Measurements from ENCODE around the gene NRP2. TPM values are rescaled to one million over a fixed set of nuclear protein-coding genes. Genes with fewer than 3 reads are reported as not detected.

NRP2 gene
- total and polyA plus RNA-seq, 7 experiments from 2014 or later, result 0.35 to 23.7 (median 1.4) TPM

DNA sequence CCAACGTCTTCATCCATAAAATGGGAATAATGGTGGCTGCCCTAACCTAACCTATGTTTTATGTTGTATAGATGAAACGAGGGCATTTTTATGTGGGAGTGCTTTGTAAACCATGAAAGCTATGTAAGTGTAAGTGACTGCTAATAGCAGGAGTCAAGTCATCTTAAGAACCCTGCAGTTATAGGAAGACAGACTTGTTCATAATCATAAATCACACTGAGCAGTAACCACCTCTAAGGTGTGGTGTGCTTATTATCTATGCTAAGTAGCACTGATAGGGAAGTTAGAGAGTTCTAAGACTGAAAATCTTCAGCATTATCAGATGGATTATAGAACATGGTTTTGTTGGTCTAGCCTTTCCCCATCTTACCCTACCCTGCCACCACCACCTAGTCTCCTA lies 24.2 kb upstream of the NRP2 start:
- H3K27ac ChIP-seq (ENCODE audit: low read depth, low read length), result no peak overlapping the region
- CTCF ChIA-PET, result no interaction called here
- ATAC-seq (no peak), DNase-seq (no peak)
- H3K4me3 ChIP-seq (ENCODE audit: low read length), result no peak overlapping the region
- H3K9me3 ChIP-seq (ENCODE audit: control insufficient read depth in 2 of 3, low read length in 3 of 3), result no peaks in the 10 kb centered on the region
- POLR2A ChIA-PET, result no interaction called here
- Mint-ChIP-seq H3K27ac (no peak overlapping the region), H3K4me1 (peaks cover 10 to 28% (median 19%) of the 10 kb centered on the region in 7 donors), H3K9me3 (peaks cover 0 to 3% (median 0%) of the 10 kb centered on the region in 11 donors), H3K4me3 (no peak overlapping the region), H3K36me3 (peaks cover 0 to 6% (median 0%) of the 10 kb centered on the region in 5 donors), H3K27me3 (peaks cover 0 to 4% (median 0%) of the 10 kb centered on the region in 5 donors)
- H3K4me1 ChIP-seq (ENCODE audit: control insufficient read depth in 2 of 2, insufficient read depth in 2 of 2, low read length in 2 of 2), result peaks cover 0 to 13% of the 10 kb centered on the region in 2 donors
- no peaks in the 10 kb centered on the region for H3K36me3 ChIP-seq (ENCODE audit: control insufficient read depth in 2 of 3, insufficient read depth in 3 of 3, low read length in 3 of 3)
- intact Hi-C loops (cut with micrococcal nuclease), result no loop called here
- no peaks in the 10 kb centered on the region for H3K27me3 ChIP-seq (ENCODE audit: control insufficient read depth in 2 of 2, insufficient read depth in 2 of 2, low read length in 2 of 2)

DNA sequence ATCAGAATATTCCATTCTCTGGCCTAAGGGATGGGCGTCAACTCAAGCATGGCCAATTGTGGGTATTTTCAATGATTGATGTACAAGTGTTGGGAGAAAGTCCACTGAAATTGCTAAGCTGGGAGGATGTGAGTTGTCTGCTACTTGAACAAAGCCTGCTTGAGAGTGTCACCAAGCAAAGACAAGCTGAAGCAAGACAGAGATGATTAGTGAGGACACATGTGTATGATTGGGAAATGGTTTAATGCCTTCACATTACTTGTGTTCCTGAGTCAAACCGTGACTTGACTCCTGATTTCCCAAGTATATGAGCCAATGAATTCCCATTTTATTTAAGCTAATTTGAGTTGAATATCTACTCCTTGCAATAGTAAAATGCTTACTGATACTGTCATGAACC lies 23.7 kb upstream of the NRP2 start:
- Mint-ChIP-seq H3K27ac (no peak overlapping the region), H3K36me3 (peaks cover 0 to 6% (median 0%) of the 10 kb centered on the region in 5 donors), H3K9me3 (peaks cover 0 to 3% (median 0%) of the 10 kb centered on the region in 11 donors), H3K4me1 (peaks cover 10 to 31% (median 19%) of the 10 kb centered on the region in 7 donors), H3K4me3 (no peak overlapping the region), H3K27me3 (peaks cover 0 to 4% (median 0%) of the 10 kb centered on the region in 5 donors)
- Histone ChIP-seq H3K36me3 (ENCODE audit: control insufficient read depth in 2 of 3, insufficient read depth in 3 of 3, low read length in 3 of 3) (no peaks in the 10 kb centered on the region), H3K4me1 (ENCODE audit: control insufficient read depth in 2 of 2, insufficient read depth in 2 of 2, low read length in 2 of 2) (peaks cover 0 to 13% of the 10 kb centered on the region in 2 donors), H3K9me3 (ENCODE audit: control insufficient read depth in 2 of 3, low read length in 3 of 3) (no peaks in the 10 kb centered on the region), H3K27me3 (ENCODE audit: control insufficient read depth in 2 of 2, insufficient read depth in 2 of 2, low read length in 2 of 2) (no peaks in the 10 kb centered on the region), H3K4me3 (ENCODE audit: low read length) (no peak overlapping the region), H3K27ac (ENCODE audit: low read depth, low read length) (no peak overlapping the region)
- intact Hi-C loops (cut with micrococcal nuclease), result no loop called here
- DNase-seq (no peak), ATAC-seq (no peak)
- ChIA-PET POLR2A (no interaction called here), CTCF (no interaction called here)

DNA sequence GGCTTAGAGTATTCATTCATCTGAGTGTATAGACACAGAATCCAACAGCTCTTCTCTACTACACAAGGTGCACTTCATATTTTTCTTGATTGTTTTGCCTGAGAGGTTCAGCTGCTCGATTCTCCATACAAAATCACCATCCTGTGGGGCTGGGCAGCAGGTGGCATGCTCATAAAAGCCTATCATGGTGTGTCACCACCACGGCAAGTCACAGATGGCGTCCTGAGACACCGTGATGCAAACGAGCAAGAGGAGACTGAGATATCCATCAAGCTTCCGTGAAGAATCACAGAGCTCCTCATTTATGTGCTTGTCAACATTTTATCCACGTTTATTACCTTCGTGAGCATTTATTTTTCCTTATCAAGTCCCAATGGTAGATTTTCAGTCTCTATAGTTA lies 22.4 kb upstream of the NRP2 start:
- ChIA-PET POLR2A (interaction anchor here (0.9 kb wide), 1 partner anchor 9 kb away, joined by 4 read pairs; no protein-coding TSS in a partner anchor), CTCF (no interaction called here)
- Mint-ChIP-seq H3K27ac (peak overlapping the region in 3 of 9 donors; percentile 3 to 67 (median 37)), H3K4me3 (peak overlapping the region in 8 of 10 donors; percentile 25 to 62 (median 50)), H3K27me3 (peaks cover 0 to 4% (median 0%) of the 10 kb centered on the region in 5 donors), H3K9me3 (peaks cover 0 to 4% (median 0%) of the 10 kb centered on the region in 11 donors), H3K36me3 (peaks cover 0 to 11% (median 0%) of the 10 kb centered on the region in 5 donors), H3K4me1 (peaks cover 10 to 39% (median 19%) of the 10 kb centered on the region in 7 donors)
- Histone ChIP-seq H3K4me1 (ENCODE audit: control insufficient read depth in 2 of 2, insufficient read depth in 2 of 2, low read length in 2 of 2) (peaks cover 0 to 13% of the 10 kb centered on the region in 2 donors), H3K4me3 (ENCODE audit: low read length) (no peak overlapping the region), H3K9me3 (ENCODE audit: control insufficient read depth in 2 of 3, low read length in 3 of 3) (no peaks in the 10 kb centered on the region), H3K36me3 (ENCODE audit: control insufficient read depth in 2 of 3, insufficient read depth in 3 of 3, low read length in 3 of 3) (no peaks in the 10 kb centered on the region), H3K27me3 (ENCODE audit: control insufficient read depth in 2 of 2, insufficient read depth in 2 of 2, low read length in 2 of 2) (no peaks in the 10 kb centered on the region), H3K27ac (ENCODE audit: low read depth, low read length) (no peak overlapping the region)
- ATAC-seq (no peak), DNase-seq (no peak)
- intact Hi-C loops (cut with micrococcal nuclease), result no loop called here

DNA sequence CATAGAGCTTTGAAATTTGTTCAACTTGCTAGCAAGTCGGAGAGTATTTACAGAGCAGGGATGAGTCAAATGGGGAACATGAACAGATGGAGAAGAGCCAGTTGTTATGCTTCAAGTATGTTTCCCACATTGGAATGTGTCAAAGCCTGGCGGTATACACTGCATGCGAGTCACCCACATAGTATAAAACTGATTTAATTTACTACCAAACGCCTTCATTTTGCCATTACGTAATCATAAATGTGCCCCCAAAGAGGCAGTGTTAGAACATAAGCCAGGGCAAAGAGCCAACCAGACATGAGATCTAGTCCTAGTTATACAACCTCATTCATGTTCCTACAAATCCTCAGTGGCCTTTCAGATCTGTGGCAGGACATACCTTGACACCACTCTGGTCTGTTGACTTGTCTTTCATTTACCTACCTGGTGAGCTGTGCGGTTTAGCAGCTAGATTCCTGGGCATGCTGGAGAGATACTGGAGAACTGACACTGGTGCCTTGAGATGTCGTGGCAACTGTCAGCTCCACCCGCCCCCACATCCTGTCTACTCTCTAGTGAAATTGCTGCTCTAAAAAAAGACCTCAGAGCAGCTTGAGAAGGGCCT lies 21.7 kb upstream of the NRP2 start:
- Histone ChIP-seq H3K27ac (ENCODE audit: low read depth, low read length) (no peak overlapping the region), H3K27me3 (ENCODE audit: control insufficient read depth in 2 of 2, insufficient read depth in 2 of 2, low read length in 2 of 2) (no peaks in the 10 kb centered on the region), H3K9me3 (ENCODE audit: control insufficient read depth in 2 of 3, low read length in 3 of 3) (no peaks in the 10 kb centered on the region), H3K4me3 (ENCODE audit: low read length) (no peak overlapping the region), H3K36me3 (ENCODE audit: control insufficient read depth in 2 of 3, insufficient read depth in 3 of 3, low read length in 3 of 3) (no peaks in the 10 kb centered on the region), H3K4me1 (ENCODE audit: control insufficient read depth in 2 of 2, insufficient read depth in 2 of 2, low read length in 2 of 2) (peaks cover 0 to 13% of the 10 kb centered on the region in 2 donors)
- peak overlapping the region in 8 of 9 donors; percentile 3 to 70 (median 38) for H3K27ac Mint-ChIP-seq
- ChIA-PET CTCF (no interaction called here), POLR2A (interaction anchor here (0.9 kb wide), 1 partner anchor 9 kb away, joined by 4 read pairs; no protein-coding TSS in a partner anchor)
- H3K9me3 Mint-ChIP-seq, result peaks cover 0 to 4% (median 0%) of the 10 kb centered on the region in 11 donors
- H3K4me1 Mint-ChIP-seq, result peaks cover 10 to 40% (median 19%) of the 10 kb centered on the region in 7 donors
- H3K36me3 Mint-ChIP-seq, result peaks cover 0 to 10% (median 0%) of the 10 kb centered on the region in 5 donors
- peak overlapping the region; percentile 5 to 66 (median 50) for H3K4me3 Mint-ChIP-seq
- peak; percentile 64 for ATAC-seq
- no peaks in the 10 kb centered on the region for H3K27me3 Mint-ChIP-seq
- intact Hi-C loops (cut with micrococcal nuclease), result no loop called here
- DNase-seq, result peak in 7 of 9 donors; percentile 12 to 50 (median 42)

DNA sequence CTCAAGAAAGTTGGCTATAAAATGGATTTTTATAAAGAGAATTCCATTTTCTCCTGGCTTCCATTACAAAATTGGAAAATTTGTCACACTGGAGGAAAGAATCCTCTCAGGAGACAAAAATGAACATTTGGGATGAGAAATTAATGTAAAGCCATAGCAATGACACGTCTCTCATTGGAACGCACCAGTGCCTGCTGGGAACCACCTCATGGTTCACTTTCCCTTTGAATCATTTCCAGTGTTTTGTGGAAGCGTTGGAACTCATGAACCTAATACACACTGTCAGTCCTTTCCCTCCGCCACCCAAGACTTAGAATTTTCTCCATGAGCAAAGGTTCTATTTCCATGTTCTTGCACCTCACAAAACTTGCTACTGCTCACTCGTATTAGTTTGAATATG lies 21.0 kb upstream of the NRP2 start:
- Mint-ChIP-seq H3K27ac (peak overlapping the region in 2 of 9 donors; percentile 37 to 67), H3K4me3 (peak overlapping the region in 6 of 10 donors; percentile 33 to 66 (median 53)), H3K36me3 (peaks cover 0 to 11% (median 0%) of the 10 kb centered on the region in 5 donors), H3K4me1 (peaks cover 10 to 45% (median 19%) of the 10 kb centered on the region in 7 donors), H3K27me3 (no peaks in the 10 kb centered on the region), H3K9me3 (peaks cover 0 to 5% (median 0%) of the 10 kb centered on the region in 11 donors)
- Histone ChIP-seq H3K36me3 (ENCODE audit: control insufficient read depth in 2 of 3, insufficient read depth in 3 of 3, low read length in 3 of 3) (no peaks in the 10 kb centered on the region), H3K4me1 (ENCODE audit: control insufficient read depth in 2 of 2, insufficient read depth in 2 of 2, low read length in 2 of 2) (peaks cover 0 to 13% of the 10 kb centered on the region in 2 donors), H3K9me3 (ENCODE audit: control insufficient read depth in 2 of 3, low read length in 3 of 3) (no peaks in the 10 kb centered on the region), H3K27ac (ENCODE audit: low read depth, low read length) (no peak overlapping the region), H3K4me3 (ENCODE audit: low read length) (no peak overlapping the region), H3K27me3 (ENCODE audit: control insufficient read depth in 2 of 2, insufficient read depth in 2 of 2, low read length in 2 of 2) (no peaks in the 10 kb centered on the region)
- ChIA-PET CTCF (interaction anchor here (3.1 kb wide), 1 partner anchor 14 kb away, joined by 9 read pairs; no protein-coding TSS in a partner anchor), POLR2A (no interaction called here)
- DNase-seq, result no peak
- no peak for ATAC-seq
- intact Hi-C loops (cut with micrococcal nuclease), result no loop called here

DNA sequence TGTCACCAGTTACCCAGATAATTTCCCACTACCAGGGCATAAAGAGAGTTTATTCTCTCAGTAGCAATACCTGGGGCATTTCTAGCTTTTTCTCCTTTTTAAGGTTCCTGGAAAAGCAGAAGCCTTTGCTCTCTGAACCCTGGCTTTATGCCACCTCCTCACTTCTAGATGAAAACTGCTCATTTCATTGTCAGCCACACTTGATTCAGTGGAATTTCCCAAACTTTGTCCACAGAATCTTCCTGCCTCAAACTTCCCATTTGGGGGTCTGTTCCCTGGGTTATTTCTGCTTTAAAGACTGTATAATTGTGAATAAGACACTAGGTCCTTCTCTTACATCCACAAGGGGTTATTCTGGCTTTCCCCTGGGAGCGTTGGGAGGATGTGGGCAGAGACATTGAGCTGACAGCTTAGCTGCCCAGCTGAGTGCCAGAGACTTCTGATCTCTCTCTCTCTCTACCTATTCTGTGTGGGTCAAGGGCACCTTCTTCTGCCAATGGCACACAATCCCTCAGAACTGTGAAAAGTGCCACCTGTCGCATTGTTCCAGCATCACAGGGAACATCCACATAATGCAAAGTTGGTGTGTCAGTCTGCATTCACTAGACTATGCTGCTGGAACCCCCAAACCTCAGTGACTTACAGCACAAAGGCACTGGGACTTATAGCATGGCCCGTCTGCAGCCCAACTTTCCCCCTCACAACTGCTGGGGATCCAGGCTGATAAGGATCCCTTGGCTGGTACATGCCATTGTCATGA lies 19.9 kb upstream of the NRP2 start:
- ATAC-seq (no peak), DNase-seq (no peak)
- Histone ChIP-seq H3K36me3 (ENCODE audit: control insufficient read depth in 2 of 3, insufficient read depth in 3 of 3, low read length in 3 of 3) (no peaks in the 10 kb centered on the region), H3K27me3 (ENCODE audit: control insufficient read depth in 2 of 2, insufficient read depth in 2 of 2, low read length in 2 of 2) (no peaks in the 10 kb centered on the region), H3K4me1 (ENCODE audit: control insufficient read depth in 2 of 2, insufficient read depth in 2 of 2, low read length in 2 of 2) (peaks cover 0 to 13% of the 10 kb centered on the region in 2 donors), H3K9me3 (ENCODE audit: control insufficient read depth in 2 of 3, low read length in 3 of 3) (no peaks in the 10 kb centered on the region), H3K27ac (ENCODE audit: low read depth, low read length) (no peak overlapping the region), H3K4me3 (ENCODE audit: low read length) (no peak overlapping the region)
- Mint-ChIP-seq H3K36me3 (peaks cover 0 to 12% (median 0%) of the 10 kb centered on the region in 5 donors), H3K4me1 (peaks cover 10 to 45% (median 19%) of the 10 kb centered on the region in 7 donors), H3K9me3 (peaks cover 0 to 8% (median under 1%) of the 10 kb centered on the region in 11 donors), H3K27ac (no peak overlapping the region), H3K4me3 (no peak overlapping the region), H3K27me3 (no peaks in the 10 kb centered on the region)
- POLR2A ChIA-PET, result interaction anchor here (0.8 kb wide), 1 partner anchor 1003 kb away, joined by 3 read pairs; no protein-coding TSS in a partner anchor
- intact Hi-C loops (cut with micrococcal nuclease), result no loop called here
- CTCF ChIA-PET, result interaction anchor here (3.1 kb wide), 1 partner anchor 13 kb away, joined by 9 read pairs; no protein-coding TSS in a partner anchor
